CD14-positive monocyte (primary cell): ENCODE measurements around the gene DENND1A. TPM values are rescaled to one million over a fixed set of nuclear protein-coding genes. Genes with fewer than 3 reads are reported as not detected.
A peak's percentile ranks its signal among the peaks of the same experiment; 100 is the strongest.

Source experiments
- DNase-seq, 3 donors: peaks; one replicate each; pipeline ENCODE4 v3.0.0-alpha.2; 2011 to 2022
- H2AFZ ChIP-seq: 2 replicates; pipeline ENCODE4 v1.6.0; 2012; ENCODE audit warnings: mild to moderate bottlenecking, low read depth, low read length, inconsistent platforms; ENCODE audit not compliant: insufficient read depth, poor library complexity, severe bottlenecking
- H3K27ac ChIP-seq, 2 donors: 1 replicate in 1 of 2; 2 replicates in 1 of 2; pipeline ENCODE4 v1.5.1; 2012 to 2013; ENCODE audit warnings: low read length in 2 of 2, control low read depth in 1 of 2, inconsistent platforms in 1 of 2, low read depth in 1 of 2, mild to moderate bottlenecking in 1 of 2
- H3K27me3 ChIP-seq, 2 donors: one replicate each; pipeline versions ENCODE4 v1.6.0 to v1.6.1; 2011 to 2013; ENCODE audit warnings: low read length in 2 of 2; ENCODE audit not compliant: control insufficient read depth in 2 of 2, insufficient read depth in 2 of 2
- H3K36me3 ChIP-seq, 2 donors: replicated peaks in 1 of 2; 1 replicate in 1 of 2; 2 replicates in 1 of 2; pipeline versions ENCODE4 v1.5.1 to v1.6.1; 2012 to 2013; ENCODE audit warnings: low read length in 2 of 2, control low read depth in 1 of 2, inconsistent platforms in 1 of 2, mild to moderate bottlenecking in 1 of 2; ENCODE audit not compliant: insufficient read depth in 2 of 2, control insufficient read depth in 1 of 2
- H3K4me1 ChIP-seq, 2 donors: 1 replicate in 1 of 2; 2 replicates in 1 of 2; pipeline versions ENCODE4 v1.5.1 to v1.6.1; 2012 to 2013; ENCODE audit warnings: low read length in 2 of 2, control low read depth in 1 of 2, inconsistent platforms in 1 of 2, mild to moderate bottlenecking in 1 of 2, moderate library complexity in 1 of 2; ENCODE audit not compliant: insufficient read depth in 2 of 2, control insufficient read depth in 1 of 2
- H3K4me2 ChIP-seq: replicated peaks from 2 replicates; pipeline ENCODE3; 2012; ENCODE audit warnings: low read length, moderate library complexity, mild to moderate bottlenecking; ENCODE audit not compliant: poor library complexity, severe bottlenecking; ENCODE audit errors: extremely low read depth
- H3K4me3 ChIP-seq, 3 experiments: fragments of 200-600 bp in 1 of 3; sonication (generic) in 1 of 3; replicated peaks in 1 of 3; 1 replicate in 2 of 3; 2 replicates in 1 of 3; pipeline ENCODE4 v1.5.1; 2011 to 2013; ENCODE audit warnings: low read length in 3 of 3, mild to moderate bottlenecking in 3 of 3, control low read depth in 2 of 3, low read depth in 2 of 3, inconsistent platforms in 1 of 3, moderate library complexity in 1 of 3
- H3K79me2 ChIP-seq: 2 replicates; pipeline ENCODE4 v1.6.0; 2012; ENCODE audit warnings: mild to moderate bottlenecking, control low read depth, inconsistent platforms, low read length, moderate library complexity; ENCODE audit not compliant: insufficient read depth
- H3K9ac ChIP-seq: 2 replicates; pipeline ENCODE4 v1.6.0; 2017; ENCODE audit warnings: low read length, mild to moderate bottlenecking; ENCODE audit not compliant: insufficient read depth, poor library complexity, severe bottlenecking
- H3K9me3 ChIP-seq, 2 donors: replicated peaks in 1 of 2; 1 replicate in 1 of 2; 2 replicates in 1 of 2; pipeline versions ENCODE4 v1.5.1 to v1.6.1; 2012 to 2013; ENCODE audit warnings: low read length in 2 of 2, control low read depth in 1 of 2; ENCODE audit not compliant: control insufficient read depth in 1 of 2, insufficient read depth in 1 of 2
- H4K20me1 ChIP-seq: 2 replicates; pipeline ENCODE4 v1.6.0; 2012; ENCODE audit warnings: mild to moderate bottlenecking, low read length, control low read depth, moderate library complexity; ENCODE audit not compliant: insufficient read depth
- H3K27ac Mint-ChIP-seq, 7 donors: one replicate each; pipeline ENCODE4 v1.8.0; 2020; ENCODE audit warnings: mild to moderate bottlenecking in 7 of 7, mixed read lengths in 7 of 7, moderate library complexity in 6 of 7, inconsistent platforms in 2 of 7
- H3K27me3 Mint-ChIP-seq, 3 donors: one replicate each; pipeline ENCODE4 v1.8.0; 2021 to 2022; ENCODE audit warnings: low read depth in 3 of 3, mild to moderate bottlenecking in 3 of 3, mixed read lengths in 3 of 3, moderate library complexity in 3 of 3, inconsistent platforms in 1 of 3
- H3K36me3 Mint-ChIP-seq, 2 donors: one replicate each; pipeline ENCODE4 v1.8.0; 2020; ENCODE audit warnings: mixed read lengths in 2 of 2, inconsistent platforms in 1 of 2, mild to moderate bottlenecking in 1 of 2
- H3K4me1 Mint-ChIP-seq: one replicate; pipeline ENCODE4 v1.8.0; 2020; ENCODE audit warnings: mild to moderate bottlenecking, mixed read lengths
- H3K4me3 Mint-ChIP-seq, 2 donors: one replicate each; pipeline ENCODE4 v1.8.0; 2020; ENCODE audit warnings: mild to moderate bottlenecking in 2 of 2, mixed read lengths in 2 of 2, moderate library complexity in 1 of 2
- H3K9me3 Mint-ChIP-seq, 7 donors: one replicate each; pipeline ENCODE4 v1.8.0; 2020 to 2022; ENCODE audit warnings: mixed read lengths in 7 of 7, mild to moderate bottlenecking in 6 of 7, moderate library complexity in 6 of 7, inconsistent platforms in 2 of 7
- CTCF ChIP-seq: fragments of 200-600 bp; IDR thresholded peaks from one replicate; pipeline ENCODE4 v1.8.0; 2022; ENCODE audit warnings: antibody characterized with exemption, mild to moderate bottlenecking
- WGBS: methylation state at CpG from one replicate; pipeline ENCODE4 v1.1.5; 2013; ENCODE audit warnings: missing lambda C conversion rate; ENCODE audit not compliant: insufficient coverage; 5-methylcytosine and 5-hydroxymethylcytosine counted together
- intact Hi-C, 2 donors: fragments of 100-400 bp; cut with micrococcal nuclease; formaldehyde crosslinking; loops; one replicate each; pipeline versions ENCODE4 v1.15.0 to v1.15.1; 2023
- polyA plus RNA-seq, 3 donors: library from polyadenylated mRNA; depleted of rRNA in 1 of 3; unstranded in 2 of 3; stranded (reverse) in 1 of 3; fragments of 300-500 nt in 2 of 3; fragments of >200 nt in 1 of 3; fragmentation: Illumina TruSeq in 2 of 3; gene quantifications; 1 replicate in 2 of 3; 2 replicates in 1 of 3; pipeline ENCODE4 v1.2.3, GENCODE V29; 2012 to 2021

DENND1A gene
- polyA plus RNA-seq, 3 donors: 24.8 to 73.0 (median 29.4) TPM

GRCh38 chr9:123418506-123418905, 511.4 kb downstream of the DENND1A start:
- intact Hi-C loops: no loop called here

GRCh38 chr9:123418052-123418430, 511.9 kb downstream of the DENND1A start:
- no peak overlapping the region for H3K4me3 Mint-ChIP-seq
- Histone ChIP-seq H4K20me1 (peaks cover 35% of the 10 kb centered on the region), H3K36me3 (peaks cover 76 to 98% of the 10 kb centered on the region in 2 donors), H3K4me2 (no peak overlapping the region), H3K27ac (no peak overlapping the region), H3K9ac (no peak overlapping the region), H3K9me3 (no peaks in the 10 kb centered on the region), H3K4me1 (no peaks in the 10 kb centered on the region), H2AFZ (no peak overlapping the region), H3K79me2 (no peaks in the 10 kb centered on the region), H3K27me3 (no peaks in the 10 kb centered on the region), H3K4me3 (no peak overlapping the region)
- H3K27me3 Mint-ChIP-seq: peaks cover 0 to 5% (median 3%) of the 10 kb centered on the region in 3 donors
- peaks cover 84 to 91% of the 10 kb centered on the region in 2 donors for H3K36me3 Mint-ChIP-seq
- intact Hi-C loops: no loop called here
- TF ChIP-seq CTCF: no peak
- H3K4me1 Mint-ChIP-seq: no peaks in the 10 kb centered on the region
- WGBS: 100% methylated on average over 4 of the region's 5 CpGs
- no peak for DNase-seq
- H3K9me3 Mint-ChIP-seq: no peaks in the 10 kb centered on the region
- peak overlapping the region in 3 of 7 donors; percentile 17 to 47 (median 47) for H3K27ac Mint-ChIP-seq

More at GRCh38 chr9:123418506-123418905, 511.4 kb downstream of the DENND1A start:
- Mint-ChIP-seq H3K27ac (no peak overlapping the region), H3K27me3 (peaks cover 0 to 5% (median 3%) of the 10 kb centered on the region in 3 donors), H3K36me3 (peaks cover 88 to 93% of the 10 kb centered on the region in 2 donors), H3K4me1 (no peaks in the 10 kb centered on the region), H3K4me3 (no peak overlapping the region), H3K9me3 (no peaks in the 10 kb centered on the region)
- no peak overlapping the region for H2AFZ ChIP-seq
- no peak overlapping the region for H3K4me3 ChIP-seq
- TF ChIP-seq CTCF: no peak
- no peak overlapping the region for H3K9ac ChIP-seq
- no peaks in the 10 kb centered on the region for H3K9me3 ChIP-seq
- H3K4me1 ChIP-seq: no peaks in the 10 kb centered on the region
- 94% methylated on average over 10 of the region's 10 CpGs for WGBS
- no peak overlapping the region for H3K27ac ChIP-seq
- peaks cover 34% of the 10 kb centered on the region for H4K20me1 ChIP-seq
- H3K36me3 ChIP-seq: peaks cover 80 to 100% of the 10 kb centered on the region in 2 donors
- no peaks in the 10 kb centered on the region for H3K79me2 ChIP-seq
- no peak for DNase-seq
- H3K27me3 ChIP-seq: no peaks in the 10 kb centered on the region
- H3K4me2 ChIP-seq: no peak overlapping the region
